GM18861 (cell line): ENCODE results near the gene NACC2.

Experiments used
- ATAC-seq: cut with Tn5 transposase; IDR thresholded peaks from one replicate; pipeline ENCODE4 v1.9.1; 2021; ENCODE audit not compliant: unreplicated experiment

The NACC2 gene

GRCh38 chr9:136093995-136094881 lies 851 bp downstream of the NACC2 start:
- no peak for ATAC-seq

- ATAC-seq, result no peak
Observed at GRCh38 chr9:136093346-136093986, 1.6 kb downstream of the NACC2 start.

GRCh38 chr9:136092741-136093140 lies 2.3 kb downstream of the NACC2 start:
- no peak for ATAC-seq

GRCh38 chr9:136092353-136092650 lies 2.8 kb downstream of the NACC2 start:
- ATAC-seq, result no peak

- no peak for ATAC-seq
Observed at GRCh38 chr9:136091582-136092352, 3.3 kb downstream of the NACC2 start.

- ATAC-seq, result no peak
Observed at GRCh38 chr9:136090768-136091581, 4.1 kb downstream of the NACC2 start.

- ATAC-seq, result no peak
Observed at GRCh38 chr9:136090056-136090735, 4.9 kb downstream of the NACC2 start.

GRCh38 chr9:136089697-136090045 lies 5.4 kb downstream of the NACC2 start:
- ATAC-seq, result no peak

GRCh38 chr9:136088939-136089696 lies 6.0 kb downstream of the NACC2 start:
- no peak for ATAC-seq

- ATAC-seq, result no peak
Observed at GRCh38 chr9:136088481-136088938, 6.6 kb downstream of the NACC2 start.

GRCh38 chr9:136087741-136088480 lies 7.2 kb downstream of the NACC2 start:
- no peak for ATAC-seq

- ATAC-seq, result no peak
Observed at GRCh38 chr9:136086951-136087740, 7.9 kb downstream of the NACC2 start.

GRCh38 chr9:136086213-136086881 lies 8.7 kb downstream of the NACC2 start:
- ATAC-seq, result no peak

GRCh38 chr9:136085815-136086212 lies 9.3 kb downstream of the NACC2 start:
- no peak for ATAC-seq

- no peak for ATAC-seq
Observed at GRCh38 chr9:136084063-136084944, 10.8 kb downstream of the NACC2 start.

- ATAC-seq, result no peak
Observed at GRCh38 chr9:136083558-136084062, 11.5 kb downstream of the NACC2 start.
